ENCODE data around the gene ANGPTL2. TPM values are rescaled to one million over a fixed set of nuclear protein-coding genes. Genes with fewer than 3 reads are reported as not detected.

ANGPTL2 gene
- total RNA-seq, 2 donors from 2014 or later: 18.6 to 49.1 TPM

GRCh38 chr9:127131871-127132270, 9.4 kb upstream of the ANGPTL2 start:
- ATAC-seq (ENCODE audit: insufficient number of reproducible peaks, low FRiP score, low read depth): no peak
- Histone ChIP-seq H3K27me3 (replicated peaks; ENCODE audit: insufficient read depth) (no peaks in the 10 kb centered on the region), H3K9me3 (no peaks in the 10 kb centered on the region), H3K4me1 (ENCODE audit: control insufficient read depth in 1 of 2, low read depth in 2 of 2) (peaks cover 40 to 76% of the 10 kb centered on the region in 2 donors), H3K4me3 (no peak overlapping the region), H3K27ac (peak overlapping the region; percentile 32 to 90), H3K36me3 (no peaks in the 10 kb centered on the region)
- no peak for DNase-seq (ENCODE audit: low spot score)
- no peak for TF ChIP-seq CTCF (IDR thresholded peaks at IDR 0.05)

- peak overlapping the region; percentile 32 to 90 for H3K27ac ChIP-seq
- no peak for DNase-seq (ENCODE audit: low spot score)
- no peak for TF ChIP-seq CTCF (IDR thresholded peaks at IDR 0.05)
- H3K9me3 ChIP-seq: no peaks in the 10 kb centered on the region
- no peaks in the 10 kb centered on the region for H3K27me3 ChIP-seq (replicated peaks; ENCODE audit: insufficient read depth)
- no peaks in the 10 kb centered on the region for H3K36me3 ChIP-seq
- peaks cover 35 to 66% of the 10 kb centered on the region in 2 donors for H3K4me1 ChIP-seq (ENCODE audit: control insufficient read depth in 1 of 2, low read depth in 2 of 2)
- ATAC-seq (ENCODE audit: insufficient number of reproducible peaks, low FRiP score, low read depth): no peak
- no peak overlapping the region for H3K4me3 ChIP-seq
These were observed 8.5 kb upstream of the ANGPTL2 start for GRCh38 chr9:127130661-127131538.

- no peak for ATAC-seq (ENCODE audit: insufficient number of reproducible peaks, low FRiP score, low read depth)
These were observed 7.8 kb upstream of the ANGPTL2 start for GRCh38 chr9:127130235-127130634.

GRCh38 chr9:127129718-127130085, 7.3 kb upstream of the ANGPTL2 start:
- ATAC-seq (ENCODE audit: insufficient number of reproducible peaks, low FRiP score, low read depth): no peak
- no peaks in the 10 kb centered on the region for H3K9me3 ChIP-seq

More at GRCh38 chr9:127130235-127130634, 7.8 kb upstream of the ANGPTL2 start:
- no peak for TF ChIP-seq CTCF (IDR thresholded peaks at IDR 0.05)
- no peaks in the 10 kb centered on the region for H3K9me3 ChIP-seq
- no peak for DNase-seq (ENCODE audit: low spot score)
- no peaks in the 10 kb centered on the region for H3K27me3 ChIP-seq (replicated peaks; ENCODE audit: insufficient read depth)
- no peak overlapping the region for H3K4me3 ChIP-seq
- H3K4me1 ChIP-seq (ENCODE audit: control insufficient read depth in 1 of 2, low read depth in 2 of 2): peaks cover 31 to 59% of the 10 kb centered on the region in 2 donors
- no peak overlapping the region for H3K27ac ChIP-seq
- H3K36me3 ChIP-seq: no peaks in the 10 kb centered on the region

More at GRCh38 chr9:127129718-127130085, 7.3 kb upstream of the ANGPTL2 start:
- Histone ChIP-seq H3K27ac (peak overlapping the region; percentile 44 to 73), H3K4me3 (no peak overlapping the region), H3K4me1 (ENCODE audit: control insufficient read depth in 1 of 2, low read depth in 2 of 2) (peaks cover 25 to 54% of the 10 kb centered on the region in 2 donors), H3K27me3 (replicated peaks; ENCODE audit: insufficient read depth) (no peaks in the 10 kb centered on the region), H3K36me3 (no peaks in the 10 kb centered on the region)
- no peak for TF ChIP-seq CTCF (IDR thresholded peaks at IDR 0.05)
- no peak for DNase-seq (ENCODE audit: low spot score)

All from thoracic aorta (tissue), 2 donors.